GM12801 (cell line): Measurements from ENCODE around the gene DGKB.

ENCODE experiments used
- TF ChIP-seq, protein P1 (sequence below): IDR thresholded peaks from one replicate; pipeline ENCODE4 v1.5.1; 2011; ENCODE audit warnings: control low read depth; ENCODE audit not compliant: insufficient read length; ENCODE audit errors: extremely low read depth

DGKB gene

DNA sequence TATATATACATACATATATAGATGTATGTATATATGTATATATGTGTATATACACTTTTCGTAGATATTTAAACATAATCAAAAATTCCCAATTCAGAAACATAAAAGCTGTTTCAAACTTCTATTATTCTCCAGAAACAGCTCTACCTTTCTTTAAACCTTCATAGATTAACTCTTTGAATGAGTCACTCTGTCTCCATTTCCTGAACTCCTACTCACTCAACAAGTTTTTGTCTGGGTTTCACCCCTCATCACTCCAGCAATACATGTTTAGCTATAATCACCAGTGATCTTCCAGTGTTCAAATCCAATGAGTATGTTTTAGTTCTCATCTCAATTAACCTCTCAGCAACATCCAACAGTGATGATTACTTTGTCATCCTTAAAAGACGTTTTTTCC, 9.6 kb downstream of the DGKB start:
- TF ChIP-seq, protein P1, sequence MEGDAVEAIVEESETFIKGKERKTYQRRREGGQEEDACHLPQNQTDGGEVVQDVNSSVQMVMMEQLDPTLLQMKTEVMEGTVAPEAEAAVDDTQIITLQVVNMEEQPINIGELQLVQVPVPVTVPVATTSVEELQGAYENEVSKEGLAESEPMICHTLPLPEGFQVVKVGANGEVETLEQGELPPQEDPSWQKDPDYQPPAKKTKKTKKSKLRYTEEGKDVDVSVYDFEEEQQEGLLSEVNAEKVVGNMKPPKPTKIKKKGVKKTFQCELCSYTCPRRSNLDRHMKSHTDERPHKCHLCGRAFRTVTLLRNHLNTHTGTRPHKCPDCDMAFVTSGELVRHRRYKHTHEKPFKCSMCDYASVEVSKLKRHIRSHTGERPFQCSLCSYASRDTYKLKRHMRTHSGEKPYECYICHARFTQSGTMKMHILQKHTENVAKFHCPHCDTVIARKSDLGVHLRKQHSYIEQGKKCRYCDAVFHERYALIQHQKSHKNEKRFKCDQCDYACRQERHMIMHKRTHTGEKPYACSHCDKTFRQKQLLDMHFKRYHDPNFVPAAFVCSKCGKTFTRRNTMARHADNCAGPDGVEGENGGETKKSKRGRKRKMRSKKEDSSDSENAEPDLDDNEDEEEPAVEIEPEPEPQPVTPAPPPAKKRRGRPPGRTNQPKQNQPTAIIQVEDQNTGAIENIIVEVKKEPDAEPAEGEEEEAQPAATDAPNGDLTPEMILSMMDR: no peak

- TF ChIP-seq, protein P1: no peak
Observed at GRCh38 chr7:14891289-14891688, 11.3 kb downstream of the DGKB start.

GRCh38 chr7:14888962-14889361, 13.6 kb downstream of the DGKB start:
- TF ChIP-seq, protein P1: no peak

DNA sequence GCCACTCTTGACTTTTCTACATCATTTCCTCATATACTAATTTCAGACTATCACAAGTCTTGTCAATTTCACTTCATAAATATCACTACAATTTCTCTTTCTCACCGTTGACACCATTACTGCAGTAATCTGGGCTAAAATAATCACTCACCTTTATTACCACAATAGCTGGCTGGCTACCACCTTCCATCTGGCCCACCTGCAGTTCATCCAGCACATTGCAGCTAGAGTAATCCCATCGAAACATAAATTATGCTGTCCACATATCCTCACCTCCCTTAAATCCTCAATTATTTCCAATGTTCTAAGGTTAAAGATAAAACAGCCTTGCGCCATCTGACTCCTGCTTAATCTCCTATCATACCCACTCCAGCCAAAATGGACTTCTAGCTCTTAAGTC, 16.0 kb downstream of the DGKB start:
- TF ChIP-seq, protein P1: no peak

DNA sequence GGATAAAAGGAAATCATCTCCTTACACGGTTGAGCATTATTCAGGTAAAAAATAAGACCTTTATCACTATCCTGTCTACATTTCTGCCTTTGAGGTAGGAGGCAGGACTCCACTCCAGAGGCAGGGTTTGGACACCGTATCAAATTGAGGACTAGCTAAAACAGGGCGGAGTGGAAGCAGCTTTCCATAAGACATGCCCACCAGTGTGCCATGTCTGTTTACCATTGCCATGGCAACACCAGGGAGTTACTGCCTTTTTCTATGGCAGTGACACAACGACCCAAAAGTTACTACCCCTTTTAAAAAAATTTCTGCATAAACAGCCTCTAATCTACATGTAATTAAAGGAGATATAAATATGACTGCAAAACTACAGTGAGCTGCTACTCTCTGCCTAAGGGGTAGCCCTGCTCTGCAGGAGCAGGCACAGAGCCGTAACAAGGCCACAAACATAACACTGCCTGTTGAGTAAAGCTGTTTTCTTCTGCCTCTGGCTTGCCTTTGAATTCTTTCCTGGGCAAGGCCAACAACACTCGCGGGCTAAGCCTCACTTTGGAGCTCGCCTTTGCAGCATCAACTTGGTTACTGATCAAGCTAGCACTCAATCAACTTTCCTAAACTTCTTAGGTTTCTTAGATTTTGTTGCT, 26.5 kb downstream of the DGKB start:
- TF ChIP-seq, protein P1: no peak

DNA sequence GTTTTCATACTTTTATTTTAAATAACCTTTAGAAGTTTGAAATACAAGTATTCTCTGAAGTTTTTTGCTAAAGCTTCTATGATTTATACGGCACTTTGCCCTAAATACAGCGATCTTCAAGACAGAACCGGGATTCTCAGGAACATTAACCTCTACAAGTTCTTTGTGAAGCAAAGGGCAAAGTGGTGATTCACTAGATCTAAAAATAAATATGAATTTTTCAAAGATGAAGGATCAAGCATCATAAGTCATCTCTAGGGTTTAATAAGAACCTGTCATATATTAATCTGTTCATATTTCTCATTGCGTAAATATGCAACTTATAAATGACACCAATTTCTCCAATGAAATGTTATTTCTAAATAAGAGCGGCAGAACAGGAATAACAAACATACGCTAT, 30.7 kb downstream of the DGKB start:
- TF ChIP-seq, protein P1: no peak

GRCh38 chr7:14870394-14870793, 32.2 kb downstream of the DGKB start:
- TF ChIP-seq, protein P1: no peak
